HG02970 (cell line): ENCODE results near the gene BICD1.
"Not testable (repeated sequence)": the region's sequence is repeated elsewhere in the genome, so short reads cannot be mapped to it uniquely, and the experiment has no call there.

ENCODE experiments used
- ATAC-seq: cut with Tn5 transposase; IDR thresholded peaks from one replicate; pipeline ENCODE4 v1.9.1; 2021; ENCODE audit warnings: mild to moderate bottlenecking, moderate library complexity, moderate number of reproducible peaks; ENCODE audit not compliant: unreplicated experiment, low FRiP score

BICD1 gene

DNA sequence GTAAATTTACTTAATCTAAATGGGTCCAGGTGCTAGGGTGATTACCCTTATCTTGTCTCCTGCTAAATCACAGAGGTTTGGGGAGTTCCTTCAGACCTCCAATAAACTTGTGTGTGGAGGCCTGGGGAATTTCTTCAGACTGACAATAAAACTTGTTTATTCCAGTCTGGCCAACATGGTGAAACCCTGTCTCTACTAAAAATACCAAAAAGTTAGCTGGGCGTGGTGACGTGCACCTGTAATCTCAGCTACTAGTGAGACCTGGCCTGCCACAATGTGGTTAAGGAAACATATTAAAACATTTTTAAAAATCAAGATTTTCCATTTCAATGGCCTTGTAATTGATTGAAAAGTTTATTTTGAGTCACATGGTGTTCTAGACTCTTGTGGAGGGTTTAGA is 165.8 kb downstream of the BICD1 start:
- ATAC-seq = no peak

GRCh38 chr12:32273063-32273522 is 166.4 kb downstream of the BICD1 start:
- ATAC-seq = peak; percentile 22

DNA sequence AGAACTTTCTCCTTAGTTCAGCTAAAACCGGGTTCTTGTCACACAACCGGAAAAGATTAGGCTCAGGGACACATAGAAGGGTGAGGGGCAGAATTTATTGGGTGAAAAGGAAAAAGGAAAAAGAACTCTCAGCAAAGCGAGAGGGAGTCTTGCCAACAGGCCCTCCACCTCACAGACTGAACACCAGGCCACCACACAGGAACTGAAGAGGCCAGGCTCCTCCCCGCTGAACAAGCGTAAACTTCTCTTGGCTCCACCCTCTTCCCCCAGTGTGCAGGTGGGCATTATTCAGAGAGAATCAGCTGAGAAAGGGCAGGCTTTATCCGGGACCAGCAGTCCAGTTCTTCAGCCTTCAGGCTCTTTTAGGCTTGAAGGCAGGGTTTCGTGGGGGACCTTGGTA is 167.1 kb downstream of the BICD1 start:
- ATAC-seq = peak; percentile 77

DNA sequence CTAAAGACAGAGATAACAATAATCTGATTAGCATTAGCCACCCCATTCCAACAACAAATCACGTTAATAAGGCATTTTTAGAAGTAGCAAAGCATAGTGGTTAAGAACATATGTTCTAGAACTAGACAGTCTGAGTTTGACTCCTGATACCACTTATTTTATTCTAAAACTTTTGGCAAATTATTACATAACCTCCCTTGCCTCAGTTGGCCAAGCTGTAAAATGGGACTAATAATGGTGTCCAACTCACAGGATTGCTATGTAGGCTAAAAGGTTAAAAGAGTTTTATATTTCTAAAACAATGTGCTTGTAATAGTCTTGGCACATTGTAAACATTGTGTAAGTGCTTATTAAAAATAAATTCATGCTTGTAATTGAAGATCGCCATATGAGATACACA is 168.0 kb downstream of the BICD1 start:
- no peak for ATAC-seq

DNA sequence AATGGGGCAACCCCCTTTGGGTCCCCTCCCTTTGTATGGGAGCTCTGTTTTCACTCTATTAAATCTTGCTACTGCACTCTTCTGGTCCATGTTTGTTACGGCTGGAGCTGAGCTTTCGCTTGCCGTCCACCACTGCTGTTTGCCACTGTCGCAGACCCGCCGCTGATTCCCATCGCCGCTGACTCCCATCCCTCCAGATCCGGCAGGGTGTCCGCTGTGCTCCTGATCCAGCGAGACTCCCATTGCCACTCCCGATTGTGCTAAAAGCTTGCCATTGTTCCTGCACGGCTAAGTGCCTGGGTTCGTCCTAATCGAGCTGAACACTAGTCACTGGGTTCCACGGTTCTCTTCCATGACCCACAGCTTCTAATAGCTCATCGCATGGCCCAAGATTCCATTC is 168.9 kb downstream of the BICD1 start:
- ATAC-seq = not testable (repeated sequence)

GRCh38 chr12:32277774-32278173 is 171.1 kb downstream of the BICD1 start:
- no peak for ATAC-seq

GRCh38 chr12:32281098-32281497 is 174.5 kb downstream of the BICD1 start:
- ATAC-seq = no peak

DNA sequence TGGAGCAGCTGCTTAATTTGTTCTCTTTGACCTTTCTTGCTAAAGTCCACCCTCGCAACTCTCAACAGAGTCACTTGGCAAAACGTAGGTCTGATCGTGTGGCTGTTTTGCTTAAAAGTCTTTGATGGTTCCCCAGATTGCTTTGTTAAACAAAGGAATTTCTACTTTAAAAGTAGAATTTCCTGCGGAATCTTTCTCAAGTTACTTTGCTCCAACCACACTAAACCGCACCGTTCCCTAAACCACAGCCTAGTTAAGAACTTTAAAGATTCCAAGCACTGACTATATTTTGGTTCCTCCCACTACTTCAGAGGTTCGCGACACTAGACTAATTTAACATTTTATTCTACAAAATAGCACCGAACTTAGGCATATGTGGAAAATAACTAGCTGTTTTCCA is 177.9 kb downstream of the BICD1 start:
- no peak for ATAC-seq

- ATAC-seq = no peak
Measured at GRCh38 chr12:32285021-32285420, 178.4 kb downstream of the BICD1 start.

GRCh38 chr12:32285489-32285888 is 178.8 kb downstream of the BICD1 start:
- ATAC-seq = no peak

- no peak for ATAC-seq
Measured at GRCh38 chr12:32290411-32290810, 183.8 kb downstream of the BICD1 start.

- no peak for ATAC-seq
Measured at GRCh38 chr12:32292151-32292550, 185.5 kb downstream of the BICD1 start.

- ATAC-seq = no peak
Measured at GRCh38 chr12:32293808-32294419, 187.3 kb downstream of the BICD1 start.

- no peak for ATAC-seq
Measured at GRCh38 chr12:32296567-32296966, 189.9 kb downstream of the BICD1 start.

- ATAC-seq = no peak
Measured at GRCh38 chr12:32298917-32299316, 192.3 kb downstream of the BICD1 start.

DNA sequence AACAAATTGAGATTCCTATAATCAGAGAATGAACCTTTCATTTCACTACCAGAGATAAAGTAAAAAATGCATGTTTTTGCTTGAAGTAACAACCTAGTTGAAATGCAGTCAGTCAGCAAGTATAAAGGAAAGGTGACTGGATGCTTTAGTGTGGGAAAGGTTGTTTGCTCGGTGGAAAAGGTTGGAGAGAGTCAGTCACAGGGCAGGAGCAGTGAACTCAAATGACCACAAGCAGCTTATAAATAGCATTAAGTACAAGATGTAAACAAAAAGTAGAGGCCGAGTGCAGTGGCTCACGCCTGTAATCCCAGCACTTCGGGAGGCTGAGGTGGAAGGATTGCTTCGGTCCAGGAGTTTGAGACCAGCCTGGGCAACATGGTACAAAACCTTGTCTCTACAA is 194.6 kb downstream of the BICD1 start:
- no peak for ATAC-seq

GRCh38 chr12:32302218-32303173 is 195.8 kb downstream of the BICD1 start:
- ATAC-seq = no peak

DNA sequence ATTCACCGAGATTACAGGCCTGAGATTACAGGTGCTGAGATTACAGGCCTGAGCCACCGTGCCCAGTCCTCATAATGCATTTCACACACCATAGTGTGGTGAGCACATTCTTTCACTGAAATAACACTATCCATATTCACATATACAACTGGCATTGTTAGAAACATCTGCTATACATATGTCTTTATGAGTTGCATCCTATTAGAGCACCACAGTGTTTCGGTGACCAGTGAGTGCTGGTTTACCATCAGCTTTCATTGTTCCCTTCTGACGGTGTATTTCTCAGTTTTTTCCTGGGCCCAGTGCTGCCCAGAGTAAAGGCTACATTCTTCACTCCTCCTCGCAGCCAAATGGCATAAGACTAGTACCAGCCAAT is 196.5 kb downstream of the BICD1 start:
- no peak for ATAC-seq

- no peak for ATAC-seq
Measured at GRCh38 chr12:32305163-32305562, 198.5 kb downstream of the BICD1 start.

DNA sequence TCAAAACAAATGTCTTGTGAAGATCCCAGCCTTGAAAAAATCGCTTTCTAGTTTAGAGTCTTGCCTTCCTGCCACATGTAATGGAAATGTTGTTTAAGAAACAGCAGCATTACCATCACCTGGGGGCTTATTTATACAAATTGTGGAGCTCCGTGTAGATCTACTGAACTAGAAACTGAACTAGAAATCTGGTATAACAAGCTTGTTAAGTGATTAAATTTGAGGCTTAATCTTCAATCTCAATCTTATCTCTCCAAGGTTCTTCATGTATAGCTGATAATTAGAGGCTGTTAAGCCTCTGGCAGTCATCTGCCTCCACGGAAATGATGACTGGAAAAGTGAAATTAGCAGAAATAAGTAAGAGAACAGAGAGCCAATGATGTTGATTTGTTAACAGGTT is 200.7 kb downstream of the BICD1 start:
- no peak for ATAC-seq

DNA sequence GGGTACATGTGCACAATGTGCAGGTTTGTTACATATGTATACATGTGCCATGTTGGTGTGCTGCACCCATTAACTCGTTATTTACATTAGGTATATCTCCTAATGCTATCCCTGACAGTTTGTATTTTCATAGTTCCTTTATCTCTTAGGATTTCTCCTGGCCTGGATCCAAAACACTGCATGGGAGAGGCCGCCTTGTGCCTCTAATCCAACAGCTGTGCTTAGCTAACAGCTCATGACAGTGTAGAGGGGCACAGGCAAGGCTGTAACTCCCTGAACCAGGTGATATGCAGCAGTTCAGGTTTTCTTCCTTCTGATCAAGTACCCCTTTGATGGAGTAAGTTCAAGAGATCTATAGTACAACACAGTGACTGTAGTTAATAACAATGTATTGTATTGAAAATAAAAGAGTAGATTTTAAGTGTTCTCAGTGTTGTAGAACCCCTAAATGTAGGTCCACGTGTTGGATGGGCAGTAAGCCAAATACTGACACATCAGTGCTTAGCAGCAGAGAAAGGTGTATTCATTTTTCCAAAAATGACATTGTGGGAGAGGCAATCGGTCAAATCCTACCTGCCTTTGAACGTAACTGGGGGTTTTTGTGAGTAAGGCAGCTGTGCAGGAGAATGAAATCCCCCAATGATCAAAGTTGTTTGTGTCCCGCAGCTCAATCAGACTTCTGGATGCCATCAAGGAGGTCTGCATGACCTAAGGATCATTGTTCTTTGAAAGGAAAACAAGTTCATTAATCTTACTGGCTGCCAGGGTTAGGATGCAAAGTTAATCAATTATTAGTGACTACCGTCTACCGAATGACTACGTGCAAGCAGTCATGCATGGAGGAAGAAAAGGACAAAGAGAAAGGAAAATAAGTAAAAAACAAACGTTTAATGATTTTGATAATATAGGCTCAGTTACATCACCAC is 203.4 kb downstream of the BICD1 start:
- no peak for ATAC-seq
